ENCODE measurements around the gene CEACAM16. TPM values are rescaled to one million over a fixed set of nuclear protein-coding genes. Genes with fewer than 3 reads are reported as not detected.

CEACAM16 gene
- total RNA-seq, 1 donor from 2014 or later = not detected

- DNase-seq (ENCODE audit: low spot score) = no peak
- no peak overlapping the region for H3K27ac Mint-ChIP-seq (ENCODE audit: unreplicated experiment)
- H3K9me3 Mint-ChIP-seq (ENCODE audit: unreplicated experiment) = no peaks in the 10 kb centered on the region
- peaks cover 1% of the 10 kb centered on the region for H3K27me3 Mint-ChIP-seq (ENCODE audit: unreplicated experiment)
- TF ChIP-seq CTCF (IDR thresholded peaks at IDR 0.05; ENCODE audit: unreplicated experiment) = no peak
- H3K4me3 Mint-ChIP-seq (ENCODE audit: unreplicated experiment) = no peak overlapping the region
- no peaks in the 10 kb centered on the region for H3K36me3 Mint-ChIP-seq (ENCODE audit: low read depth, unreplicated experiment)
- H3K4me1 Mint-ChIP-seq (ENCODE audit: unreplicated experiment) = no peaks in the 10 kb centered on the region
Observed at GRCh38 chr19:44731622-44732021, 32.7 kb downstream of the CEACAM16 start.

GRCh38 chr19:44732235-44733014, 33.5 kb downstream of the CEACAM16 start:
- TF ChIP-seq CTCF (IDR thresholded peaks at IDR 0.05; ENCODE audit: unreplicated experiment) = no peak
- Mint-ChIP-seq H3K36me3 (ENCODE audit: low read depth, unreplicated experiment) (no peaks in the 10 kb centered on the region), H3K27me3 (ENCODE audit: unreplicated experiment) (peaks cover 1% of the 10 kb centered on the region), H3K4me3 (ENCODE audit: unreplicated experiment) (no peak overlapping the region), H3K4me1 (ENCODE audit: unreplicated experiment) (no peaks in the 10 kb centered on the region), H3K9me3 (ENCODE audit: unreplicated experiment) (no peaks in the 10 kb centered on the region), H3K27ac (ENCODE audit: unreplicated experiment) (no peak overlapping the region)
- no peak for DNase-seq (ENCODE audit: low spot score)

GRCh38 chr19:44734357-44734756, 35.4 kb downstream of the CEACAM16 start:
- Mint-ChIP-seq H3K4me1 (ENCODE audit: unreplicated experiment) (no peaks in the 10 kb centered on the region), H3K27me3 (ENCODE audit: unreplicated experiment) (peaks cover 1% of the 10 kb centered on the region), H3K27ac (ENCODE audit: unreplicated experiment) (no peak overlapping the region), H3K4me3 (ENCODE audit: unreplicated experiment) (no peak overlapping the region), H3K36me3 (ENCODE audit: low read depth, unreplicated experiment) (no peaks in the 10 kb centered on the region), H3K9me3 (ENCODE audit: unreplicated experiment) (no peaks in the 10 kb centered on the region)
- no peak for DNase-seq (ENCODE audit: low spot score)
- TF ChIP-seq CTCF (IDR thresholded peaks at IDR 0.05; ENCODE audit: unreplicated experiment) = no peak

- H3K27ac Mint-ChIP-seq (ENCODE audit: unreplicated experiment) = no peak overlapping the region
- TF ChIP-seq CTCF (IDR thresholded peaks at IDR 0.05; ENCODE audit: unreplicated experiment) = no peak
- no peaks in the 10 kb centered on the region for H3K9me3 Mint-ChIP-seq (ENCODE audit: unreplicated experiment)
- no peak overlapping the region for H3K4me3 Mint-ChIP-seq (ENCODE audit: unreplicated experiment)
- H3K4me1 Mint-ChIP-seq (ENCODE audit: unreplicated experiment) = no peaks in the 10 kb centered on the region
- no peak for DNase-seq (ENCODE audit: low spot score)
- no peaks in the 10 kb centered on the region for H3K36me3 Mint-ChIP-seq (ENCODE audit: low read depth, unreplicated experiment)
- no peaks in the 10 kb centered on the region for H3K27me3 Mint-ChIP-seq (ENCODE audit: unreplicated experiment)
Observed at GRCh38 chr19:44735011-44735410, 36.1 kb downstream of the CEACAM16 start.

GRCh38 chr19:44737238-44738071, 38.5 kb downstream of the CEACAM16 start:
- no peak for DNase-seq (ENCODE audit: low spot score)
- H3K27me3 Mint-ChIP-seq (ENCODE audit: unreplicated experiment) = no peaks in the 10 kb centered on the region
- no peaks in the 10 kb centered on the region for H3K4me1 Mint-ChIP-seq (ENCODE audit: unreplicated experiment)
- TF ChIP-seq CTCF (IDR thresholded peaks at IDR 0.05; ENCODE audit: unreplicated experiment) = no peak
- H3K9me3 Mint-ChIP-seq (ENCODE audit: unreplicated experiment) = no peaks in the 10 kb centered on the region
- no peaks in the 10 kb centered on the region for H3K36me3 Mint-ChIP-seq (ENCODE audit: low read depth, unreplicated experiment)
- no peak overlapping the region for H3K27ac Mint-ChIP-seq (ENCODE audit: unreplicated experiment)
- H3K4me3 Mint-ChIP-seq (ENCODE audit: unreplicated experiment) = no peak overlapping the region

Measured in endothelial cell (in vitro differentiated cells).